Measurements from ENCODE around the gene LRP8.

DNA sequence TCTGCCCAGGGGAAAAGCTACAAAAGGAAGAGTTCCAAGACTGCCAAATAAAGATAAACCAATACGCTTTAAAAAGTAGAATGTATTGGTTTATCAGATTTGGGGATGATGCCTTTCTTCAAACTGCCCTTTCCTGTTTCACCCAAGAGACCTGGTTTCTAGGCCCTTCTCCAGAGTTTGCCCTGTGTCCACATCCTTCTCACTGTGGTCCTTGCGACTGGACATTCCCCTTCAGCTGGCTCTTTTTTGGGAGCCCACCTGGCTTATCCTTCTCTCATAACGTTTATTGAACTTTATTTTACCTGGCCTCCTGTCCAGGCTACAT, 106.9 kb downstream of the LRP8 start:
- TF ChIP-seq POLR2A (IDR thresholded peaks at IDR 0.05; ENCODE audit: low read length) (no peak), GATA1 (IDR thresholded peaks at IDR 0.05; ENCODE audit: low read depth, low read length) (no peak)
